Measurements from ENCODE around the gene MPI.
"Not testable (repeated sequence)": the region's sequence is repeated elsewhere in the genome, so short reads cannot be mapped to it uniquely, and the experiment has no call there.

Gene MPI

DNA sequence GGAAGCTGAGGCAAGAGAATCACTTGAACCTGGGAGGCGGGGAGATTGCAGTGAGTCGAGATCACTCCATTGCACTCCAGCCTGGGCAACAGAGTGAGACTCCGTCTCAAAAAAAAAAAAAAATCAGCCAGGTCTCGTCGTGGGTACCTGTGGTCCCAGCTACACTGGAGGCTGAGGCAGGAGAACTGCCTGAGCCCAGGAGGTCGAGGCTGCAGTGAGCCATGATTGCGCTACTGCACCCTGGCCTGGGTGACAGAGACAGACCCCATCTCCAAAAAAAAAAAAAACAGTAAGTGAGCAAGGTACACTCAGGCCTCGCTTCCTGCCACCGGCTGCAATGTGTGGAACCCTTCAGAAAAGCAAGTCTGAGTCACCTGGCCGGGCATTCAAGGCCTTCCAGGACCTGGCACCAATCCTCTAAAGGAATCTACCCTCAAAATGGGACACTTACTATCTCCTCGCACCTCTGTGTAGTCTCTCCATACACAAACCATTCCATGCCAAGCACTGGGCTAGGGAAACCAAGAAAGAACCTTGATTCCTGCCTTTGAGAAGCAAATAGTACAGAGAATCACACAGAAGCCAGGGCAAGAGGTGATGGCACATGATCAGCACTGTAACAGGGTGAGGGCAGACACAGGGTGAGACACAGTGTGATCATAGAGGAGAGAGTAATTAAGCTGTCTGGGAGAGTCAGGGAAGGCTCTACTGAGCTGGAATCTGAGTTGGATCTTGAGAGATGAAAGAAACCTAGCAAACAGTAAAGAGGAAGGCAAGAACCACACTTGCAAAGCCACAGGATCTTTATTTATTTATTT lies 26.4 kb upstream of the MPI start:
- no peak for DNase-seq (ENCODE audit: low spot score)

DNA sequence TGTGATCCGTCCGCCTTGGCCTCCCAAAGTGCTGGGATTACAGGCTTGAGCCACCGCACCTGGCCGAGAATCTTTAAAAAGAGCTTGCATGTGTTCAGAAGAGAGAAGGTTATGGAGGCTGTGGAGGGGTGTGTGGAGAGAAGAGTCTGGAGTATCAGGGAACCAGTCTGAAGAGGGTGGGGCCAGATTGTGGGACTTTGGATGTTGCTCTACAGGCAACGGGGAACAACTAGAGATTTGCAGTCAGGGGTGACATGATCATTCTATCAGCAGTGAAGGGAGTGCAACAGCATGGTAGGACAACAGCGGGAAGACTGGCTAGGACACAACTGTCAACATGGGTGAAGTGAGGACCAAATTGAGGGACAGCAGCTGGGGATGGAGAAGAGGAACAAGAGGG lies 25.5 kb upstream of the MPI start:
- DNase-seq (ENCODE audit: low spot score) = no peak

- no peak for DNase-seq (ENCODE audit: low spot score)
Observed at GRCh38 chr15:74865316-74865715, 24.5 kb upstream of the MPI start.

- peak; percentile 74 for DNase-seq (ENCODE audit: low spot score)
Observed at GRCh38 chr15:74866090-74866489, 23.8 kb upstream of the MPI start.

- DNase-seq (ENCODE audit: low spot score) = no peak
Observed at GRCh38 chr15:74867466-74868038, 22.3 kb upstream of the MPI start.

- no peak for DNase-seq (ENCODE audit: low spot score)
Observed at GRCh38 chr15:74868059-74868458, 21.8 kb upstream of the MPI start.

DNA sequence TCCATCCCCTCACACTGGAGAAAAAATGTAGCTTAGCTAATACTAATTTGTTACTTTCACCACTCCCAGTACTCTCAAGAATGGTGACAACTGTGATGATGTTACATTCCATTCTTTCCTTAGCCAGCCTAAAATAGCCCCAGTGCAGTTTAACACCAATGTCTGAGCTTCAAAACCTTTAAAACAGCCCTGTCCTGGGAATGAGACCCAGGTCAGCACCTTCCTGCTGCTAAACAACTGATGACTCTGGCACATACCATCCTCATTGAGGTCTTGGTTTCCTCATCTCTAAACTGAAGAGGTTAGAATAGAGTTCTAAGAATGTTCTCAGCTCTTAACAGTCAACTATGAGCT lies 20.5 kb upstream of the MPI start:
- DNase-seq (ENCODE audit: low spot score) = no peak

GRCh38 chr15:74869726-74870407 lies 20.0 kb upstream of the MPI start:
- peak; percentile 57 for DNase-seq (ENCODE audit: low spot score)

DNA sequence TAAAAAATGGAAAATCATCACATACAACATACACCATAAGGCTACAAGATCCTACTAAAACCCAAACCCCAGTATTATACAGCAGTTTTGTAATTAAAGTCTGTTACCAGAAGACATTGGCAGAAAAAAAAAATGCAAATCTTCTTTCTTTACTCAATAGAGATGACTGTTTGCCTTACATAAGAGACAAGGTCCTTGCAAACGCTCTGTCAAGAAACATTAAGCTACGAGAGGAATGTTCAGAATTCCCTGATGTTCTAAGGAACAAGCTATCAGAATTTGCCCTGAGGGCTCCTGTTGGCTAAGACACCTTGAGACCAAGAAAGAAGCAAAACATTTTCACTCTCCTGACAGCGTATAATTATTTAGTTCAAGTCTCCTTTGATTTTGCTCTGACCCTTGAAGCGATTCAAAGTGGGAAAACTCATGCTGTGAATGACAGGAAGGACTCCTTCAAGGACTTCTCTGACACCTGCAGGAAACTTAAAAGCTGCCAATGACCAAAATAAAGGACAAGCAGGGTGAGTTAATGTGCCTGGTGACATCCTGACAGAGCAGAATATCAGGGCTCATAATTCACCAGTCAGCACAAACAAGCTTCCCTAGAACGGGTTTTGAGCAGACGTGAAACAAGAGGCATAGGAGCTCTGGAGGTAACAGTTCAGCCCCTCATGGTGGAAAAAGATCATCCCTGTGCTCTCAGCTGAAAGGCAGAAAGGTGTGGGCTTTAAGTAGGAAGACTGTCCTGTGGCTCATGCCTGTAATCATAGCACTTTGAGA lies 19.2 kb upstream of the MPI start:
- no peak for DNase-seq (ENCODE audit: low spot score)

DNA sequence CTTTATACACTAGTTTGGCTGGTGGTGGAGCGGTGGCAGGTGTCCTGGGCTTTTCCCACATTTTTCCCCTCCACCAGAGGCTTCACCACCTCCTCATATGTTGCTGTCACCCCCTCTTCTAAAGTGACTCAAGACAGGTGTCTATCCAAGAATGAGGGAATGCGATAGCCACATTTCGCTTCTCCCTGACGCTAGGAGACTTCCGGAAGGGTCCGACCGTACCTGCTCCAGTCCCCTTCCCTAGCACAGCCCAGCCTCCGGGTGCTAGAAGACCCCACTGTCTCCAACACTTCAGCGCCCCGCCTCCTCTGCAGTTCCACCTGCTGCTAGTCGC lies 17.2 kb upstream of the MPI start:
- DNase-seq (ENCODE audit: low spot score) = no peak

- peak; percentile 98 for DNase-seq (ENCODE audit: low spot score)
Observed at GRCh38 chr15:74873036-74873755, 16.6 kb upstream of the MPI start, which contains the start of gene SCAMP2. TSS of gene SCAMP2 (minus strand) at chr15:74873365. CDS start at chr15:74873255, 110 bp downstream.

DNA sequence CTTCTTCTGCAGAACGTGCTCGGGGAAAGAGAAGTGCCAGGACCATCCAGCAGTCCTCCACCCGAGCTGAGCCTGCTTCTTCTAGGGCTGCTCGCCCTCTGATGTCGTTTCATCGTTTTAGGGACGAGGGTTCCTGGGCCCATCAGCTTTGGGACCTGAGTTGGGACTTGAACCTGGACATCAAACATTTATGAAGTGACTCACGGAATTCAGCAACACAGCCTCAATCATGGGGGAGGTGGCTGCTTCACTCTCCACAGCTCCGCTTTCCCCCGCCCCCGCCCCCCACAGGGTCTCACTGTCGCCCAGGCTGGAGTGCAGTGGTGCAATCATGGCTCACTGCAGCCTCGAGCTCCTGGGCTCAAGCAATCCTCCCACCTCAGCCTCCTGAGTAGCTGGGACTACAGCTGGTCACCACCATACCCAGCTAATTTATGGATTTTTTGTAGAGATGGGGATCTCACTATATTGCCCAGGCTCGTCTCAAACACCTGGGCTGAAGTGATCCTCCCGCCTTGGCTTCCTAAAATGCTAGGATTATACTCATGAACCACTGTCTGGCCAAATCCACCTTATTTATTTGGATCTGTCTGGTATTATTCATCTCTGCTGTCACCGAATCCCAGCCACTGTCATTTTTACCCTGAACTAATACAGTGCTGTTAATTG lies 16.0 kb upstream of the MPI start:
- peak; percentile 42 for DNase-seq (ENCODE audit: low spot score)

DNA sequence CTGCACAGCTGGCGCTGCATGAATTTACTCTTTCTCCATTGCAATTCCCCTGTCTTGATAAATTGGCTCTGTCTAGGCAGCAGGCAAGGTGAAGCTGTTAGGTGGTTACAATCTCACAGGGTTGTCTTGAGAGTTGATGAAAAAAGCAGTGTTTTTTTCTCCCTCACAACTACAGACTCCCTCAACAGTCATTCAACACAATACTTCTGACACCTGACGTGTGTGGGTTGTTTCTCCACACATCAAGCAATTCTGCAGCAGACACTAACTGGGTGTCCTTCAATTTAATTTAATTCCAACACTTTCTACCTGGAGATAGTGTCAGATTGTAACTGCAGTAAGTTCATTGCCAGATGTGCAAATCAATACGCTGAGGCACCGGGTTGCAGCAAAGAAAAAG lies 11.6 kb upstream of the MPI start:
- DNase-seq (ENCODE audit: low spot score) = no peak

DNA sequence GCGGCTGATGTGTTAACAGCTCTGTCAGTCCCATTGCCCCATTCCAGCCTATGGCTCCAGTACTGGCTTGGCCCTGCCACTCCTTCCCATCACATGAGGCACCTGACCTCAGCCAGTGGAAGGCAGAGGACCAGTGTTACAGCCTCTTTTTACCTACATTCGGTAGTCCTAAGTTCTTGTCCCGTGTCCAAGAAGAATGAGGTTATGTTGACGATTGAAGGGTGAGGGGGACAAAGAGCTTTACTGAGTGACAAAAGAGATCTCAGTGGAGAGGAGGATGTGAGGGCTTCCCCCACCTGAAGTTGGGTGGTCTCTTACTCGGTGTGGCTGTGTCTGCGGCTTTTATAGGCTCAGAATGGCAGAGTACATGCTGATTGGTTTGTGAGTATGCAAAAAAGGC lies 7.3 kb upstream of the MPI start:
- DNase-seq (ENCODE audit: low spot score) = no peak

GRCh38 chr15:74884428-74885223 lies 5.2 kb upstream of the MPI start:
- DNase-seq (ENCODE audit: low spot score) = peak; percentile 49

DNA sequence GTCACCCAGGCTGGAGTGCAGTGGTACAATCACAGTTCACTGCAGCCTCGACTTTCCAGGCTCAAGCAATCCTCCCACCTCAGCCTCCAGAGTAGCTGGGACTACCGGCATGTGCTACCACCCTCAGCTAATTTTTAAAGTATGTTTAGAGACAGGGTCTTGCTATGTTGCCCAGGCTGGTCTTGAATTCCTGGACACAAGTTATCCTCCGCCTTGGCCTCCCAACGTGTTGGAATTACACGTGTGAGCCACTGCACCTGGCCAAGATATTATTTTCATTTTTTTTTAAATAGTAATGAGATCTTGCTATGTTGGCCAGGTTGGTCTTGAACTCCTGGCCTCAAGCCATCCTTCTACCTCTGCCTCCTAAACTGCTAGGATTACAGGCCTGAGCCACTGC lies 4.4 kb upstream of the MPI start:
- no peak for DNase-seq (ENCODE audit: low spot score)

- DNase-seq (ENCODE audit: low spot score) = not testable (repeated sequence)
Observed at GRCh38 chr15:74887537-74888193, 2.2 kb upstream of the MPI start.

- no peak for DNase-seq (ENCODE audit: low spot score)
Observed at GRCh38 chr15:74888716-74889115, 1.1 kb upstream of the MPI start.

DNA sequence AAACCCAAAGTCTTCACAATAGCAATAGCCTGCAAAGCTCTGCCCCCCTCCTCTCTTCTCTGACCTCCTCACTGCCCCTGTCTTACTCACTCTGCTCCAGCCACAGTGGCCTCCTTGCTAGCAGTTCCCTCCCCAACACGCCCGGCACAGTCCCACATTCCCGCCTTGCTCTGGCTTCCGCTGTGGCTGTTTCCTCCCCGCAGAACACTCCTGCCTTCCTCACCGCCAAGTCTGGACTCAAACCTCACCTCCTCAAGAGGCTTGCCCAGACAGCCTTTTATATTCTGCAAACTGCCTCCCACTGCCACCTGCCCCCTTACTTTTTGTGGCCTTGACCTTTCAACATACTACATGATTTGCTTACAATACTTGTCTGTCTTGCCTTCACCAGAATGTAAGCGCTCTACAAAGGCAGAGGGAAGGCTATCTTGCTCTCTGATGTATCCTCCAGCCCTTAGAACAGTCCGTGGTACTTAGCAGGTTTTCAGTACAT lies 406 bp upstream of the MPI start:
- DNase-seq (ENCODE audit: low spot score) = peak; percentile 65

- DNase-seq (ENCODE audit: low spot score) = no peak
Observed at GRCh38 chr15:74890665-74890960, 771 bp downstream of the MPI start.

All from GM03348 (cell line).